ENCODE results near the gene AXIN1.

Gene AXIN1

GRCh38 chr16:287298-287811 is 65.2 kb downstream of the AXIN1 start:
- H3K4me3 ChIP-seq (ENCODE audit: low read length) = no peak overlapping the region
- peaks cover 25% of the 10 kb centered on the region for H3K36me3 ChIP-seq (ENCODE audit: control insufficient read depth, insufficient read depth, low read length, severe bottlenecking)
- H3K4me1 ChIP-seq (ENCODE audit: control insufficient read depth, insufficient read depth, low read length) = no peaks in the 10 kb centered on the region
- no peak for DNase-seq (ENCODE audit: low read depth)
- no peak overlapping the region for H3K9ac ChIP-seq (ENCODE audit: low read length)
- no peaks in the 10 kb centered on the region for H3K27me3 ChIP-seq (replicated peaks; ENCODE audit: control insufficient read depth, insufficient read depth, low read length)
- no peaks in the 10 kb centered on the region for H3K9me3 ChIP-seq (ENCODE audit: control insufficient read depth, low read length)

- H3K9ac ChIP-seq (ENCODE audit: low read length) = no peak overlapping the region
- no peak overlapping the region for H3K4me3 ChIP-seq (ENCODE audit: low read length)
- no peaks in the 10 kb centered on the region for H3K9me3 ChIP-seq (ENCODE audit: control insufficient read depth, low read length)
- no peaks in the 10 kb centered on the region for H3K4me1 ChIP-seq (ENCODE audit: control insufficient read depth, insufficient read depth, low read length)
- no peaks in the 10 kb centered on the region for H3K27me3 ChIP-seq (replicated peaks; ENCODE audit: control insufficient read depth, insufficient read depth, low read length)
- no peak for DNase-seq (ENCODE audit: low read depth)
- peaks cover 25% of the 10 kb centered on the region for H3K36me3 ChIP-seq (ENCODE audit: control insufficient read depth, insufficient read depth, low read length, severe bottlenecking)
Observed at GRCh38 chr16:286491-287297, 65.8 kb downstream of the AXIN1 start.

- Histone ChIP-seq H3K9ac (ENCODE audit: low read length) (no peak overlapping the region), H3K4me1 (ENCODE audit: control insufficient read depth, insufficient read depth, low read length) (no peaks in the 10 kb centered on the region), H3K27me3 (replicated peaks; ENCODE audit: control insufficient read depth, insufficient read depth, low read length) (no peaks in the 10 kb centered on the region), H3K4me3 (ENCODE audit: low read length) (no peak overlapping the region), H3K36me3 (ENCODE audit: control insufficient read depth, insufficient read depth, low read length, severe bottlenecking) (peaks cover 18% of the 10 kb centered on the region), H3K9me3 (ENCODE audit: control insufficient read depth, low read length) (no peaks in the 10 kb centered on the region)
- DNase-seq (ENCODE audit: low read depth) = no peak
Observed at GRCh38 chr16:285146-286055, 67.1 kb downstream of the AXIN1 start.

- DNase-seq (ENCODE audit: low read depth) = no peak
- no peak overlapping the region for H3K9ac ChIP-seq (ENCODE audit: low read length)
- H3K27me3 ChIP-seq (replicated peaks; ENCODE audit: control insufficient read depth, insufficient read depth, low read length) = no peaks in the 10 kb centered on the region
- no peak overlapping the region for H3K4me3 ChIP-seq (ENCODE audit: low read length)
- H3K9me3 ChIP-seq (ENCODE audit: control insufficient read depth, low read length) = no peaks in the 10 kb centered on the region
- no peaks in the 10 kb centered on the region for H3K4me1 ChIP-seq (ENCODE audit: control insufficient read depth, insufficient read depth, low read length)
- H3K36me3 ChIP-seq (ENCODE audit: control insufficient read depth, insufficient read depth, low read length, severe bottlenecking) = peaks cover 14% of the 10 kb centered on the region
Observed at GRCh38 chr16:284204-285120, 68.1 kb downstream of the AXIN1 start.

- Histone ChIP-seq H3K36me3 (ENCODE audit: control insufficient read depth, insufficient read depth, low read length, severe bottlenecking) (peaks cover 6% of the 10 kb centered on the region), H3K27me3 (replicated peaks; ENCODE audit: control insufficient read depth, insufficient read depth, low read length) (no peaks in the 10 kb centered on the region), H3K4me1 (ENCODE audit: control insufficient read depth, insufficient read depth, low read length) (no peaks in the 10 kb centered on the region), H3K9me3 (ENCODE audit: control insufficient read depth, low read length) (no peaks in the 10 kb centered on the region), H3K4me3 (ENCODE audit: low read length) (no peak within 1 kb of the TSS), H3K9ac (ENCODE audit: low read length) (no peak within 1 kb of the TSS)
- DNase-seq (ENCODE audit: low read depth) = no peak
Observed at GRCh38 chr16:283033-283805, 69.3 kb downstream of the AXIN1 start, which contains the start of gene PDIA2. Gene PDIA2 (plus strand): TSS chr16:283164. CDS start chr16:283170, 6 bp downstream.

- no peaks in the 10 kb centered on the region for H3K4me1 ChIP-seq (ENCODE audit: control insufficient read depth, insufficient read depth, low read length)
- no peak overlapping the region for H3K4me3 ChIP-seq (ENCODE audit: low read length)
- DNase-seq (ENCODE audit: low read depth) = no peak
- no peaks in the 10 kb centered on the region for H3K36me3 ChIP-seq (ENCODE audit: control insufficient read depth, insufficient read depth, low read length, severe bottlenecking)
- H3K9me3 ChIP-seq (ENCODE audit: control insufficient read depth, low read length) = no peaks in the 10 kb centered on the region
- H3K27me3 ChIP-seq (replicated peaks; ENCODE audit: control insufficient read depth, insufficient read depth, low read length) = no peaks in the 10 kb centered on the region
- H3K9ac ChIP-seq (ENCODE audit: low read length) = no peak overlapping the region
Observed at GRCh38 chr16:282491-282890, 70.0 kb downstream of the AXIN1 start.

- Histone ChIP-seq H3K36me3 (ENCODE audit: control insufficient read depth, insufficient read depth, low read length, severe bottlenecking) (no peaks in the 10 kb centered on the region), H3K9ac (ENCODE audit: low read length) (no peak overlapping the region), H3K4me3 (ENCODE audit: low read length) (no peak overlapping the region), H3K9me3 (ENCODE audit: control insufficient read depth, low read length) (no peaks in the 10 kb centered on the region), H3K27me3 (replicated peaks; ENCODE audit: control insufficient read depth, insufficient read depth, low read length) (no peaks in the 10 kb centered on the region), H3K4me1 (ENCODE audit: control insufficient read depth, insufficient read depth, low read length) (no peaks in the 10 kb centered on the region)
- DNase-seq (ENCODE audit: low read depth) = no peak
Observed at GRCh38 chr16:281660-282255, 70.8 kb downstream of the AXIN1 start.

GRCh38 chr16:280991-281659 is 71.4 kb downstream of the AXIN1 start:
- Histone ChIP-seq H3K4me3 (ENCODE audit: low read length) (no peak overlapping the region), H3K27me3 (replicated peaks; ENCODE audit: control insufficient read depth, insufficient read depth, low read length) (no peaks in the 10 kb centered on the region), H3K9ac (ENCODE audit: low read length) (no peak overlapping the region)

GRCh38 chr16:280552-280951 is 72.0 kb downstream of the AXIN1 start, which contains the start of gene ARHGDIG:
Gene ARHGDIG (plus strand): TSS chr16:280591. CDS start chr16:280681, 90 bp downstream.
- no peaks in the 10 kb centered on the region for H3K36me3 ChIP-seq (ENCODE audit: control insufficient read depth, insufficient read depth, low read length, severe bottlenecking)
- no peaks in the 10 kb centered on the region for H3K27me3 ChIP-seq (replicated peaks; ENCODE audit: control insufficient read depth, insufficient read depth, low read length)
- H3K4me3 ChIP-seq (ENCODE audit: low read length) = no peak within 1 kb of the TSS
- no peaks in the 10 kb centered on the region for H3K4me1 ChIP-seq (ENCODE audit: control insufficient read depth, insufficient read depth, low read length)
- DNase-seq (ENCODE audit: low read depth) = peak; percentile 56
- no peak within 1 kb of the TSS for H3K9ac ChIP-seq (ENCODE audit: low read length)
- no peaks in the 10 kb centered on the region for H3K9me3 ChIP-seq (ENCODE audit: control insufficient read depth, low read length)

More at GRCh38 chr16:280991-281659, 71.4 kb downstream of the AXIN1 start:
- H3K36me3 ChIP-seq (ENCODE audit: control insufficient read depth, insufficient read depth, low read length, severe bottlenecking) = no peaks in the 10 kb centered on the region
- H3K9me3 ChIP-seq (ENCODE audit: control insufficient read depth, low read length) = no peaks in the 10 kb centered on the region
- H3K4me1 ChIP-seq (ENCODE audit: control insufficient read depth, insufficient read depth, low read length) = no peaks in the 10 kb centered on the region
- DNase-seq (ENCODE audit: low read depth) = no peak
